Measurements from ENCODE around the gene SLC29A2.
A peak's percentile ranks its signal among the peaks of the same experiment; 100 is the strongest.
"Not testable (repeated sequence)": the region's sequence is repeated elsewhere in the genome, so short reads cannot be mapped to it uniquely, and the experiment has no call there.

SLC29A2 gene

DNA sequence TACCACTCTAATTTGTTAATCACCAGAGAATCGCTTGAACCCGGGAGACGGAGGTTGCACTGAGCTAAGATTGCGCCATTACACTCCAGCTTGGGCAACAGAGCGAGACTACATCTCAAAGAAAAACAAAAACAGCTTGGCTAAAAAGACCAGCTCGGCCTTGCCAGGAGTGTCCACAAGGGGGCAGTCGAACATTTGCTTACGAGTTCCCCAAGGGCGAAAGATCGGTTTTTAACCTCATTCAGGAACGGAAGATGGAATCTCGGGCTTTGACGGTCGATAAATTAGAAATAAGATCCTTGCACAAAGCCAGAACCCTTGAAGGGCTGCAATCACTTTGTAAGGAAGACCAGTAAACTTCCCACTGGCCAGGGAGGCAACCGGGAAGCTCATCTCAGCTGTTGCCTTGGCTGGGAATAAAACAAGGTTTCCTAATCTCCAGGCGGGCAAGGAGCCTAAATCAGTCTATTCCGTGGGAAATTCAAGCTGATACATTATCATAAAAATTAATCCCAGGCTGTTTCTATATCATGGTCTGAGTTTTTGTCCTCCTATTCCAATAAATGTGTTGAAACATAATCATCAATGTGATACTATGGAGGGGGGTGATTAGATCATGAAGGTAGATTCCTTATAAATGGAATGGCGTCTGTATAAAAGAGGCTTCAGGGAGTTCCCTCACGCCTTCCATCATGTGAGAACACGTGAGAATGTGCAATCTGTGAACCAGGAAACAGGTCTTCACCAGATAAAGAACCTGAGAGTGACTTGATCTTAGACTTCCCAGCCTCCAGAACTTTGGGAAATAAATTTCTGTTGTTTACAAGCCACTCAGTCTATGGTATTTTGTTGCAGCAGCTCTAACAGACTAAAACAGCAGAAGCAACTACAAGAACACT, 14.9 kb upstream of the SLC29A2 start:
- FAIRE-seq (peak; percentile 71), DNase-seq (ENCODE audit: extremely low spot score, insufficient read length, low read depth) (peak; percentile 22)

DNA sequence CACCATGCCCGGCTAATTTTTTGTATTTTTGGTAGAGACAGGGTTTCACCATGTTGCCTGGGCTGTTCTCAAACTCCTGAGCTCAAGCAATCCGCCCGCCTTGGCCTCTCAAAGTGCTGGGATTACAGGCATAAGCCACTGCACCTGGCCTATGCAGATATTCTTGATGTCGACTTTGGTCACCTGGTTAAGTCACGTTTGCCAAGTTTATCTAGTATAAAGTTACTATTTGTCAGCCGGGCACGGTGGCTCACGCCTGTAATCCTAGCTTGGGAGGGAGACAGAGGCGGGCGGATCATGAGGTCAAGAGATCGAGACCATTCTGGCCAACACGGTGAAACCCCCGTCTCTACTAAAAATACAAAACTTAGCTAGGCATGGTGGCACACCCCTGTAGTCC, 12.8 kb upstream of the SLC29A2 start:
- DNase-seq (ENCODE audit: extremely low spot score, insufficient read length, low read depth); FAIRE-seq: not testable (repeated sequence)

DNA sequence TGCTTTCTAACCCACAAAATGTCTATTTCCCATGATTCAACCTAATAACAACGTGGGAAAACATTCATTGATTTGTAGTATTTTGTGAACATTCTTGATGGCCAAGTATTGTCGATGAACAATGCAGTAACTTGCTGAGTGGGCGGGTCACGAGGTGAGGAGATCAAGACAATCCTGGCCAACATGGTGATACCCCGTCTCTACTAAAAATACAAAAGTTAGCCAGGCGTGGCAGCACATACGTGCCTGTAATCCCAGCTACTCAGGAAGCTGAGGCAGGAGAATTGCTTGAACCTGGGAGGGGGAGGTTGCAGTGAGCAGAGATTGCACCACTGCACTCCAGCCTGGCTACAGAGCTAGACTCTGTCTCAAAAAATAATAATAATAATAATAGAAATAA, 8.7 kb upstream of the SLC29A2 start:
- DNase-seq (ENCODE audit: extremely low spot score, insufficient read length, low read depth); FAIRE-seq: not testable (repeated sequence)

DNA sequence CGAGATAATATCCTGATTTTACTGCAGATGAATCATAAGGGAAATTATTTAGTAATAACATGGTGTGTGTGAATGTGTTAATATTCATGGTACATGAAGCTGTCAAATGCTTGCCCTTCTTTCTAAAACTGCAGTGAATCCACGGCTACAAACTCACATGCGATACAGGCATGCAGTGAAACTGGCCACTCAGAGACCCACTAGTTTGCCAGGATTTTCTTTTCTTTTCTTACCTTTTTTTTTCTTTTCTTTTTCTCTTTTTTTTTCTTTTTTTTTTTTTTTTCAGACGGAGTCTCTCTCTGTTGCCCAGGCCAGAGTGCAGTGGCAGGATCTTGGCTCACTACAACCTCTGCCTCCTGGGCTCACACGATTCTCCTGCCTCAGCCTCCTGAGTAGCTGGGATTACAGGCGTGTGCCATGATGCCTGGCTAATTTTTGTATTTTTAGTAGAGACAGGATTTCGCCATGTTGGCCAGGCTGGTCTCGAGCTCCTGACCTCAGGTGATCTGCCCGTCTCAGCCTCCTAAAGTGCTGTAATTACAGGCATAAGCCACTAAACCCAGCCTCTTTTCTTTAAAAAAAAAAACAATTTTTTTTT, 2.2 kb upstream of the SLC29A2 start:
- FAIRE-seq, result not testable (repeated sequence)

DNA sequence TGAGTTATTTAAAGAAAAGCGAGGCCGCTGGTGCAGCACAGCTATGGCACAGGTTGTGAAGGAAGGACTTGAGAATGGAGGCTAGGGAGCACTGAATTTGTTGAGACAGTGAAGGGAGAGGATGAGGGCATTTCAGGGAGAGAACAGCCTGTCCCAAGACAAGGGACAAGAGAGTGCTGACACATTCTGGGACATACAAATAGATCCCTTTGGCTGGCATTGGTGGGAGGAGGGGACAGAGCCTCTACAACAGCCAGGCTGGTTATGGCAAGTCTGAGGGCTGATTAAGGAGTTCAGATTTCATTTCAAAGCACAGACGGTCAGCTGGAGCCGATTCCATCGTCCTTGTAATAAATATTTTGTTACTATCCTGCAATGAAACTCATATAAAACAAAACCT, 1.7 kb upstream of the SLC29A2 start:
- FAIRE-seq (no peak), DNase-seq (ENCODE audit: extremely low spot score, insufficient read length, low read depth) (no peak)

More for the DNA sequence above, 2.2 kb upstream of the SLC29A2 start:
- not testable (repeated sequence) for DNase-seq (ENCODE audit: extremely low spot score, insufficient read length, low read depth)

DNA sequence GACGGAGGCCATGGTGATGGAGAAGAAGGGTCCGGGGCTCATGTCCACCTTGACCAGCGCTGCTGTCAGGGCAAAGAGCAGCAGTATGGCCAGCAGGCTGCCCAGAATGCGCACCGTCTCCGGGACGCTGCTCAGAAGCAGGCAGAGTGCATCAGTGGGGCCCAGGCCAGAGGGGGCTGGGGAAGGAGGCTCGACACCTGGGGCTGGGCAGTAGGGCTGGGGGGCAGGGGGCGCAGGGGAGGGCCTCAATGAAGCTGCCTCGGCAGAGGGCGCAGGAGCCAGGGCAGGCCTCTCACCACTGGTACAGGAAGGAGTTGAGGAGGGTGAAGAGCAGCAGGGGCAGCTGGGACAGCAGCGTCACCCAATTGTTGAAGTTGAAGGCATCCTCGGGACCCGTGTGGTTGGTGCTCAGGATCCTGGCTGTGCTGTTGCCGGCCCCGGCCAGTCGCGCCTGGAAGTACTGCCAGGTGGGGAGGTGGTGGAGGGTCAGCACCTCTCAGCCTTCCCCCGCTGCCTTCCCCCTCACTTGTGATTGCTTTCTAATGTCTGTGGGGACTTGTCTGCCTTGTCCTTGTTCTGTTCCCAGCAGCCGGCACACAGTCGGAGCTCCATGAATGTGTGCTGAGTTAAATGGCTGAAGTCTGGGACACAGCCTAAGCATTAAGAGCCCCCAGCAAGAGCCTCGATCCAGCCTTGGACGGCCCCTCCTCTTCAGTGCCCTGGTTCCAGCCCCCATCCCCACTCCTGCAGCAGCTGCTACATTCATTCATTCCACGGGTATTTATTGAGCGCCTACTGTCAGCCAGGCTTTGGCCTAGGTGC, 2.3 kb downstream of the SLC29A2 start:
- DNase-seq (ENCODE audit: extremely low spot score, insufficient read length, low read depth) (no peak), FAIRE-seq (no peak)

DNA sequence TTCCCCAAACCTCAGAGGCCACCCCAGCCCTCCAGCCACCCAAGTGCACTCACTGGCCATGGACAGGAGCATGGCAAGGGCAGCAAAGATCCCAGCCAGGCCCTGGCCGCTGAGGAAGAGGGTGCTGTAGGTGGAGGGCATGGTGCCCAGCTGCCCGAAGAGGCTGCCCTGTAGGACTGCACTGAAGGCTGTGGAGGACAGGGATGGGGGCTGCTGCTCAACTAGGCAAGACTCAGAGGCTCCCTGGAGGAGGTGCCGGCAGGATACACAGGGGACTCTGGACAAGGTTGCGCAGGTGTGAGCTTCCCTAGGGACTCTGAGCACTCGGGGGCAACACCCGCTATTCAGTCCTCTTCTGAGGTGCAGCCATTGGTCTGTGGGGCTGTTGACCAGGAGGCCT, 3.1 kb downstream of the SLC29A2 start:
- FAIRE-seq (no peak), DNase-seq (ENCODE audit: extremely low spot score, insufficient read length, low read depth) (no peak)

DNA sequence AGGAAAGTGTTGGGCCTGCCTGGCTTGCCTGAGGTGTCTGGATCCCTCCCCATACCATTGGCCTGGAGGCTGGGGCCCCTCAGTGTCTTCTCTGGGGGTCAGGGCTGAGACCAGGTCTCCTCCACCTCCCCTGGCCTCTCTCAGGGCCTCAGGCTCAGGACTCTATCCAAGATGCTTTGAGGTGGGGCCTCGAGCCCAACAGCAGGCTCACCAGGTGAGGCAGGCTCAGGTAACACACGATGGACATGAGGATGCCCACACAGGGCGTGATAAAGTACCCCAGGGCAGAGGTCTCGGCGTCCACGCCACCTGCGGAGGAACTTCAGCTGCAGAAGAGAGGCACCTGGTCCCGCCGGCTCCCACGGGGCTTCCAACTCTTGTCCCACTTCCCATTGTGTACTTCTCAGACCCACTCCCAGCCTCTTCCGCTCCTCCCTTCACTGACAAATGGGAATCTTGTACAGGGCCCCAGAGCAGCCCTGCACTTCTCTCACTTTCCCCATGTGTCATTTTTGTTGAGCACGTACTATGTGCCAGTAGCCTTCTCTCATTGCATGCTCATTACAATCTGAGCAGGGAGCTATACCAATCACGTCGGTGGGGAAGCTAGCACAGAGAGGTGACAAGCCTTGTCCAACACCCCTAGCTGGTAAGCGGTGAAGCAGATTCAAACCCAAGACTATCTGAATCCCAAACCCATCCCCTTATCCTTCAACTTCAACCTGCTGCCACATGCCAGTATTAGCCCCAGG, 3.8 kb downstream of the SLC29A2 start:
- no peak for DNase-seq (ENCODE audit: extremely low spot score, insufficient read length, low read depth)

DNA sequence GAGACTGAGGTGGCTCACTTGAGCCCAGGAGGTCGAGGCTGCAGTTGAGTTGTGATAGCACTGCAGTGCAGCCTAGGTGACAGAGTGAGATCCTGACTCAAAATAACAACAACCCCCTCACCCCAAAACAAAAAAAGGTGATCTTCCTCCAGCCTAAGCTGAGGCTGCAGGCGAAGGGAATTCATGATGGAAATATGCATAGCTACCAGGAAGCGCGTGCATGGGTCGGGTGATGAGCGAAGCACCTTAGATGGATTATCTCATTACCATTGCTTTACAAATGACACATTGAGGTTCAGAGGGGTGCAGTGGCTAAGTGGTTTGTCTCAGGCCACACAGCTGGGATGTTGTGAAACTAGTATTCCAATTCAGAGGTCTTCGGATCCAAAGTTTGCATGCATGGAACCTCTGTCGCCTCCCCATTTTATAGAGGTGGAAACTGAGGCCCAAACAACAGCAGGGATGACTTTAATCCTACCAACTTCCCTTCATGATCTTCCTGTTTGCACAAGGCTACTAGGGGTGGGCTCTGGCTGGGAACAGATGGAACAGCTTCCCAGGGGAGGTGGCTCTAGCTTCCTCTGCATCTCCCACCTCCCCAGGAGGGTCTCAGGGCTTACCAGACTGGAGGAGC, 4.6 kb downstream of the SLC29A2 start:
- DNase-seq (ENCODE audit: extremely low spot score, insufficient read length, low read depth) (no peak), FAIRE-seq (no peak)

More for the DNA sequence above, 3.8 kb downstream of the SLC29A2 start:
- no peak for FAIRE-seq

DNA sequence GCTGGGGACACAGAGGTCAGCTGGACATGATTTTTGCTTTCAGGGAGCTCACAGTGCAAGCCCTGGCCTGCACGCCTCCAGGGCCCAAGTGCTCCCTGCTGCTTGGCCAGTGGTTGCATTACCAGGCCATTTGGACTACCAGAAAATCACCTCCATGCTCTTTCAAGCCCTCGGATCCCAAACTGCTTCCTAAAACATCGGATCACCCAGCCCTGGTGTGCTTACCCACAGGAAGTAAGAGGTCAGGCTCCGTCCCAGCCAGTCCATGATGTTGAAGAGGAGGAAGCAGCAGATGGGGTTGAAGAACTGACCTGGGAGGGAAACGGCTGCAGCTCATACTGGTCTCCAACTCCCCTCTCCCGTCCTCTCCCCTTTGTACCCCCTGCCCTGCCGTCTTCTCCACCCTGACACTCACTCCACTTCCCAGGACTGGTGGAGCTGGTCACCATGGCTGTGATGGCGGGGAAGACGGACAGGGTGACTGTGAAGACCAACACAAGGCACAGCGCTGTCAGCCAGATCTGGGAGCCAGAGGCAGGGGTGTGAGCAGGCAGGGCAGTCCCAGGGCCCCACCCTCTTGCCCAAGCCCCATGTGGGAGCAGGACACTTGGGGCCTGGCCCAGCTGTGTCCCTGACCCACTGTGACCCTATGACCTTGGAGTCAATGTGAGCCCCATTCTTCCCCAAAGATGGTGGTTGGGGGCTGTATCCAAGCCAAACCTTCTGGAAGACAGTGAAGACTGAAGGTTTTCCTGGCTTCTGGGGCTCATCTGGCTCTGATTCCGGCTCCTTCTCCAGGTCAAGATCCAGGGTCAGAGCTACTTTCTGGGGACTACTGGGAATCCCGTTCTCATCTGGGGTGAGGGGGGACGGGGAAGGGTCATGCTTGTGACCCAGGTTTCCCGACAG, 5.6 kb downstream of the SLC29A2 start:
- FAIRE-seq, result no peak
- DNase-seq (ENCODE audit: extremely low spot score, insufficient read length, low read depth), result no peak

DNA sequence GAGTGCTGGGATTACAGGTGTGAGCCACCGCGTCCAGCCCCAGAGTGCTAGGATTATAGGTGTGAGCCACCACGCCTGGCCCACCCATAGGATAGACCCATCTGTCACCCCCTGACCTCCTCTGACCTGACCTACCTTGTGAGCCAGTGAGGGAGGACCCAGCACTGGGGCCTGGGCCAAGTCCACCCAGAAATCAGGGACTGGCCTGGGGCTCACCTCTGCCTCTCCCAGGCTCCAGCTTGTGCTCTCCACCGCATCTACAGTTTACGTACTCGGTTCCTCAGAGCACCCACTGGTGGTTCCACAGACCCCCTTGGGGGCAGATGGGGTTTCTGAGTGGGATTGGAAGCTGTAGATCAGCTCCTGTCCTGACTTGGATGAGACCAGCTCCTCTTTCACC, 6.4 kb downstream of the SLC29A2 start:
- FAIRE-seq (no peak), DNase-seq (ENCODE audit: extremely low spot score, insufficient read length, low read depth) (no peak)

DNA sequence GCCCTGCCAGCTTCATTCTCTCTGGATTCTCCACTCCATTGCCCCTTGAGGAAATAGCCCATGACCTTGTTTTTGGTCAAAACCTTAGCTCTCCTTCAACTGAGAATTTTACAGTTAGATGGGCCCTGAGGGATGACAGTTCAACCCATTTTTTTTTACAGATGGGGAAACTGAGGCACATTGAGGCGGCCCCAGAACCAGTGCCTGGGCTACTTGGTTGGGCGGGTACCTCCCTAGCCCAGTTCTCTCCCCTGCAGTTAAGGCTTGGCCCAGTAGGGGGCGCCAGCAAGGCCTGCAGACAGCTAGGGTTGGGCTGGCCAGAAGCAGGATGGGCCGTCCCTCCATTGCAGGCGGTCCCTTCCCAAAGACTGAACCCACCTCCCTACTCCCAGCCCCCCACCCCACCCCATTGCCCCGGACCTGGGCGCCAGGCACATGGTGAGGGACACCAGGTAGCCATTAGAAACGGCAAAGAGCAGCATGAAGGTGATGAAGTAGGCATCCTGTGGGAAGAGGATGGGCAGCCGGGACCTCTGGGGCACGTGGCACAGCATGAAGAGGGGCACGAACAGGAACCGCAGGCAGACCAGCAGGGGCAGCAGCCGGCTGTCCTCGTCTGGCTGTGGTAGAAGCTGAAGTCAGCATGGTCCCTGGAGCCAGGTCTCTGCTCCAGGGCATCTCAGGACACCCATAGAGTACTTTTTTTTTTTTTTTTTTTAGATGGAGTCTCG, 7.6 kb downstream of the SLC29A2 start:
- DNase-seq (ENCODE audit: extremely low spot score, insufficient read length, low read depth) (peak; percentile 52), FAIRE-seq (peak; percentile 65)

DNA sequence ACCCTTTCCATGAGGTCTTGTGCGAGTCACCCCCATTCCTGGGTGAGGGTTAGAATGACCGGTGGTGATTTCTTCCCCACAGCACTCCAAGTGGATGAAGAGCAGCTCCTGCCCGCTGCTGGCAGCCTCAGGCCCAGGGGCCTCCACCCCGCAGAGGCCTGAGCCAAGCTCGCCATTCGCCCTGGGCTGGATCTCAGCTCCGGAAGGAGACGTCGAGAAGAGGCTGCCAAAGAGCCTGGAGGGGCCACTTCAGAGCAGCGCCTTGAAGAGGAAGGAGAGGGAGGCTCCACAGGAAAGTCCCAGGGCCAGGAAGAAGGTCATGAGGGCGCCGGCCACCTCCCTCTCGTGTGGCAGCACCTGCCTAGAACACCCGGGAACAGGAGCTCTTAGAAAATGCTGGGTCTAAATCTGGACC, 8.4 kb downstream of the SLC29A2 start:
- DNase-seq (ENCODE audit: extremely low spot score, insufficient read length, low read depth) (no peak), FAIRE-seq (no peak)

DNA sequence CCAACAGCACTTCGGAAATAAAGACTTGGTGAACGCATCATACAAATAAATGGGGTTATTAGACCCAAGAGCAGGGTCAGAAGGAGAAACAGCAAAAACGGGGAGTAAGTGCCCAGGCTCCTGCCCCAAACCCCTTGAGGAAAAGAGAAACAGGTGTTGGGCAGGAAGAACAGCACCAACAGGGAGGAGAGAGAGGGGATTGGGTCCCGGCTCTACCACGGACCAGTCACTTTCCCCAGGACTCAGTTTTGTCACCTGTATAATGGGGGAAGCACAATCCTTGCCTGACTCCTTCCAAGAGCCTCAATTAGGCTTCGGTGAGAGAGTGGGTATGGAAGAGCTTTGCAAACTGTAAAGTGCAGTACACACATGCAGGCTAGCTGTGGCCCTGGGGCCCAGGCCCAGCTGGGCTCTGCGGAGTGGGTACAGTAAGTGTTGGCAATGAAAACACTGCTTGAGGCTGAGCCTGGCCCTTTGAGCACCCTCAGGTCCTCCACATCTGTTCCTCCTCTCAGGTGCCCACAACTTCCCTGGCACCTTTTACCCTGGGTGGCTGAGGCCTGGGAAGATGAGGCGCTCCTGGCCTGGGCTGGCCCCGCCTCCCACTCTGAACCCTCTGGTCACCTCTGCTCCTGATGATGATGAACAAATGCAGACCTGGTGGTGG, 8.9 kb downstream of the SLC29A2 start:
- FAIRE-seq (no peak), DNase-seq (ENCODE audit: extremely low spot score, insufficient read length, low read depth) (no peak)

DNA sequence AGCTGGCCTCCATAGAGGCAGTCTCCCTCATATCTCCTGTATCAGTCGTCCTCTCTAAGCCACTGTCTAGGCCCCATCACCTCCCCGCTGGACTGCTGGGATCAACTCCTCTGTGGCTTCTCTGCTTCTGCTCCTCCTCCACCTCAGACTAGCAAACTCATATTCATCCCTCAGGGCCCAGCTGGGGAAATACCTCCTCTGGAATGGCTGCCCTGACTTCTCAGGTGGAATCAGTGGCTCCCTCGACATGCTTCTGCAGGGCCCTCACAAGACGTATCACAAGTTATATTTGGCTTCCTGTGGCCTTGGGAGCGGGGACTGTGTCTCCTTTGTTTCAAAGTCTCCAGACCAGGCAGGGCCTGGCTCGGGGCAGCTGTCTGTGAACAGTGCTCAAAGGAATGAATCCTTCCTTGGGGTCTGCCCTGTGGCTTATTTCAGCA, 10.0 kb downstream of the SLC29A2 start:
- FAIRE-seq, result no peak
- DNase-seq (ENCODE audit: extremely low spot score, insufficient read length, low read depth), result no peak

DNA sequence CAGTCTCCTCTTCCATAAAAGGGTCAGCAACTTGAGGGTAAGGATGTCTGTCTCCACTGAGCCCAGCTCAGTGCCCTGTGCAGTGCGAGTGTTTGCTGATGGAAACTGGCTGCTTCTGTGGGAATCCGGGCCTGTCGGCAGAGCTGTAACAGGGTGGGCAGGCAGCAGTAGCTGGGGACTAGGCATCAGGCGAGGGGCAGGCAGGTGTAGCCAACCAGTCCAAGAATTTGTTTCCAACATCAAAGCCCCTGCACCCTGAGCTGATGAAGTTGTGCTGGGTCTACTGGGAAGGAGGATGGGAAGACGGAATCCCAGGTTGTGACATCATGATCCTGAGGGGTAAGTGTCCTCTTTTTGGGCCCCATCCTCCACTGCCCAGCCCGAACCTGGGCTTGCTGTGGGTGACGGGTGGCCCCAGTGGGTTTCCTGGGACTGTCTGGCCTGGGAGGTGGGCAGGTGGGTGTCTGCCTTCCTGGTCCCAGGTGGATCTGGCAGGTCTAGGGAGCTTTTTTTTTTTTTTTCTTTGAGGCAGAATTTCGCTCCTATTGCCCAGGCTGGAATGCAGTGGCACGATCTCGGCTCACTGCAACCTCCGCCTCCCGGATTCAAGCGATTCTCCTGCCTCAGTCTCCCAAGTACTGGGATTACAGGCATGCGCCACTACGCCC, 11.0 kb downstream of the SLC29A2 start:
- DNase-seq (ENCODE audit: extremely low spot score, insufficient read length, low read depth) (no peak), FAIRE-seq (no peak)

DNA sequence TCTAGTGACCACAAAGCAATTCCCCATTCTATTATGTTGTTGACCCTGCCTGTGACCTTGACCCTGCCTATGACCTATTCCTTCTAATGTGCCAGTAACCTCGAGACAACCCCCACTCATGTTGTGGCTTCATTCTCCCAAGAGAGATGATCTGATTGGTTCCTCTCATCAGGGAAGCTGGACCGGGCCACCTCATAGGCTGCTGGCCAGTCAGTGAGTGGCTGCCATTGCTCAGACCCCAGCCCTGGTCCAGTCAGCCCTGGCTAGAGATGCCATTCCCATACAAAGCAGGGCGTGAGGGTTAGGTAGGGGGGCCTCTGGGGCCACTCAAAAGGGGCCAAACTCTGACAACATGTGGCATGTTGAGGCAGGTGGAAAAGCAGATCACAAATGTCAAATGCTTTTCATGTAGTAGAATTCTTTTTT, 11.9 kb downstream of the SLC29A2 start:
- FAIRE-seq (no peak), DNase-seq (ENCODE audit: extremely low spot score, insufficient read length, low read depth) (no peak)
